ENCODE results near the gene CNTF. TPM values are rescaled to one million over a fixed set of nuclear protein-coding genes. Genes with fewer than 3 reads are reported as not detected.

CNTF gene
- polyA plus RNA-seq, 3 donors: 1.0 to 1.3 (median 1.2) TPM

- no peak for DNase-seq (ENCODE audit: low read depth in 3 of 3, low spot score in 2 of 3)
Measured at GRCh38 chr11:58600510-58600909, 22.0 kb upstream of the CNTF start.

GRCh38 chr11:58606930-58607714 lies 15.3 kb upstream of the CNTF start:
- no peak for DNase-seq (ENCODE audit: low read depth in 3 of 3, low spot score in 2 of 3)

- DNase-seq (ENCODE audit: low read depth in 3 of 3, low spot score in 2 of 3): no peak
Measured at GRCh38 chr11:58608331-58608730, 14.1 kb upstream of the CNTF start.

- no peak for DNase-seq (ENCODE audit: low read depth in 3 of 3, low spot score in 2 of 3)
Measured at GRCh38 chr11:58609723-58610122, 12.7 kb upstream of the CNTF start.

- DNase-seq (ENCODE audit: low read depth in 3 of 3, low spot score in 2 of 3): no peak
Measured at GRCh38 chr11:58613228-58613627, 9.2 kb upstream of the CNTF start.

GRCh38 chr11:58615559-58615958 lies 6.9 kb upstream of the CNTF start:
- no peak for DNase-seq (ENCODE audit: low read depth in 3 of 3, low spot score in 2 of 3)

GRCh38 chr11:58616594-58616993 lies 5.9 kb upstream of the CNTF start:
- no peak for DNase-seq (ENCODE audit: low read depth in 3 of 3, low spot score in 2 of 3)

- DNase-seq (ENCODE audit: low read depth in 3 of 3, low spot score in 2 of 3): no peak
Measured at GRCh38 chr11:58617976-58618557, 4.4 kb upstream of the CNTF start.

GRCh38 chr11:58621586-58622262 lies 741 bp upstream of the CNTF start:
- DNase-seq (ENCODE audit: low read depth in 3 of 3, low spot score in 2 of 3): no peak

- no peak for DNase-seq (ENCODE audit: low read depth in 3 of 3, low spot score in 2 of 3)
Measured at GRCh38 chr11:58625086-58625485, 2.6 kb downstream of the CNTF start.

- DNase-seq (ENCODE audit: low read depth in 3 of 3, low spot score in 2 of 3): peak in 1 of 3 donors; percentile 8
Measured at GRCh38 chr11:58625826-58626460, 3.5 kb downstream of the CNTF start.

- DNase-seq (ENCODE audit: low read depth in 3 of 3, low spot score in 2 of 3): no peak
Measured at GRCh38 chr11:58626934-58627483, 4.5 kb downstream of the CNTF start.

- DNase-seq (ENCODE audit: low read depth in 3 of 3, low spot score in 2 of 3): no peak
Measured at GRCh38 chr11:58628446-58628845, 6.0 kb downstream of the CNTF start.

- no peak for DNase-seq (ENCODE audit: low read depth in 3 of 3, low spot score in 2 of 3)
Measured at GRCh38 chr11:58629857-58630256, 7.4 kb downstream of the CNTF start.

- DNase-seq (ENCODE audit: low read depth in 3 of 3, low spot score in 2 of 3): no peak
Measured at GRCh38 chr11:58631378-58631777, 8.9 kb downstream of the CNTF start.

- DNase-seq (ENCODE audit: low read depth in 3 of 3, low spot score in 2 of 3): no peak
Measured at GRCh38 chr11:58632510-58632909, 10.0 kb downstream of the CNTF start.

- DNase-seq (ENCODE audit: low read depth in 3 of 3, low spot score in 2 of 3): no peak
Measured at GRCh38 chr11:58636587-58636986, 14.1 kb downstream of the CNTF start.

- no peak for DNase-seq (ENCODE audit: low read depth in 3 of 3, low spot score in 2 of 3)
Measured at GRCh38 chr11:58637371-58637770, 14.9 kb downstream of the CNTF start.

- no peak for DNase-seq (ENCODE audit: low read depth in 3 of 3, low spot score in 2 of 3)
Measured at GRCh38 chr11:58639103-58639502, 16.6 kb downstream of the CNTF start.

- no peak for DNase-seq (ENCODE audit: low read depth in 3 of 3, low spot score in 2 of 3)
Measured at GRCh38 chr11:58639669-58640068, 17.2 kb downstream of the CNTF start.

GRCh38 chr11:58640386-58641023 lies 18.0 kb downstream of the CNTF start:
- DNase-seq (ENCODE audit: low read depth in 3 of 3, low spot score in 2 of 3): no peak

Measured in right renal cortex interstitium (tissue), 3 donors.